Measurements from ENCODE around the gene RHO. TPM values are rescaled to one million over a fixed set of nuclear protein-coding genes. Genes with fewer than 3 reads are reported as not detected.
"Not testable (repeated sequence)": the region's sequence is repeated elsewhere in the genome, so short reads cannot be mapped to it uniquely, and the experiment has no call there.

The RHO gene
- total RNA-seq, 1 donor from 2014 or later: not detected

DNA sequence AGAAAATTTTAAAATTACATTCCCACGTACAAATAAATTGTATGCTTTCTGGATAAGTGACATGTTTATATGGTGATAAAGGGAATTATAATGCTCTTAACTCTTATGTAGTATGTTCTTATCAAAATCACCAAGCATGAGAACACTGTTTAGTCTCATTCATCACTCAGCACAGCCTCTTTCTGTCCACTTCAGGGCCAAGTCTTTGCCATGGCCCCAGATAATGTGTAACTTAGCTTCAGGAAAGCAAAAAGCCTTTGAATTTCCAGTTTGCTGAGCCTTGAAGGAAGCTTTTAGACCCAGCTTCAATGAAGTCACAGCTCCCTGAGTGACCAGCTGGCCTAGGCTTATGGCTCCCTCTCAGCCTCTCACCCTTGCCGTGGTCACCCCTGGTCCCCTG, 30.6 kb upstream of the RHO start:
- DNase-seq; intact Hi-C loops (cut with DNase I): not testable (repeated sequence)
- ATAC-seq (ENCODE audit: poor library complexity): peak; percentile 67

DNA sequence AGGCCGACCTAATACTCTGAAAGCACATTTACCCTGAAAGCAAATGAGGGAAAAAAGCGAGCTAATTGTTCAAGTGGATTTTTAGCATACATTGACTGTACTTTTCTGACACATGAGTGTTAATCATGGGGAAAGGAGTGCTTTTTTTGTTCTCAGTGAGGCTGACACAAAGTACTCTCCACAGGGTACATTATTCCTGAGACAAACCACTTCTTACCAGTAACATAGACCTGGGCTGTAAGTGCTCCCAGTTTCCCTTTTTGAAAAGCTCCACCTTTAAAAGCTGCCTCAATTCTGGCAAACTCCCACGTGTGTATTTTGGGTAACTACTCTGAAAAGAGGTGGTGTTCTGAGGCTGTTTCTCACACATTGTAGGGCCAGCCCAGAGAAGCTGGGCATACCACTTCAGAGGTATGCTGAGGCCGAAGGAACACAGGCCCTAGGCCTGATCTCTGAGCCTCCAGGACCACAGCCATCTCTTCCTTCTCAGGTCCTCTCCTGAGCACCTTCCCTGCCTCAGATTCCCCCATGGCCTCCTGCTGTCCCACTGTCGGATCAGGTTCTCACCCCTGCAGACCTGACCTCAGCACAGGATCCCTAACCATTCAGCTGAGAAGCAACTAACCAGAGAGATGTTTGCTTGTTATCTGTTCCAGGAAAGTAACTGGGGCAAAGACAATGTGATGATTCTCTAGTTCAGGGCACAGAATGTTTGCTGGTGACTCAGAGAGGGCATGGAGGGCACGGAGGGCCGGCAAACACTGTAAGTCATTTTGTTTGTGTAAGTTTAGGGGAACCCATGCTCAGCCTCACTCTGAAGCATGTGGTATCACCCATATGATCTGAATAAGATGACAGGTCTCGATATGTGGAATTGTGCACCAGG, 29.6 kb upstream of the RHO start:
- ATAC-seq (ENCODE audit: poor library complexity); intact Hi-C loops (cut with DNase I): not testable (repeated sequence)

DNA sequence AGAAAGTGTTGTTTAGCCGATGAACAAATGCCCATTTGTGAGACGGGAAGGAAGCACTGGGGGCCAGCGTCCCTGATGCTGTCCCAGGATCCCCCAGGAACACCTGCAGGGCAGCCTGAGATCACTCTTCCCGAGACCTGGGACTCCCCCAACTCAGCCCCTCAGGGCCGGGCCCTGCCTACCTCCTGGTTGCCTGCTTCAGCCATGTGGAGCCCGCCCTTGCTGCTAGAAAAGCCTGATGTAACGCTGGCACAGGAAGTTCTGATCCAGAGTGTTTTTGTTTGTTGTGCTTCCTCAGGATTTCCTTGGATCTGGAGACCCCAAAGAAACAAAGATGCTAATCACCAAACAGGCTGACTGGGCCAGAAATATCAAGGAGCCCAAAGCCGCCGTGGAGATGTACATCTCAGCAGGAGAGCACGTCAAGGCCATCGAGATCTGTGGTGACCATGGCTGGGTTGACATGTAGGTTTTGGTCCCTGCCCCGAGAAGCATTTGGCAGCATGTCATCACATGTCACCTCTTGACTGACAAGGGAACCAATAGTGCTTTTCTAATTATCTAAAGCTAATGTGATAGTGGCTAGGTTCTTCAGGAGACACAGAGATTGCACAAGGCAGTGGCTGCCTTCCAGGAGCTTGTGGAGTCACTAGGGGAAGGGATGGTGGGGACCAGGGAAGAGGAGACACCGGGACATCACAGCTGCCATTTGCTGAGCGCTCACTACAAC, 28.7 kb upstream of the RHO start:
- intact Hi-C loops (cut with DNase I): not testable (repeated sequence)
- ATAC-seq (ENCODE audit: poor library complexity) (peak; percentile 16), DNase-seq (peak; percentile 69)

More for the DNA sequence above, 29.6 kb upstream of the RHO start:
- peak; percentile 10 for DNase-seq

DNA sequence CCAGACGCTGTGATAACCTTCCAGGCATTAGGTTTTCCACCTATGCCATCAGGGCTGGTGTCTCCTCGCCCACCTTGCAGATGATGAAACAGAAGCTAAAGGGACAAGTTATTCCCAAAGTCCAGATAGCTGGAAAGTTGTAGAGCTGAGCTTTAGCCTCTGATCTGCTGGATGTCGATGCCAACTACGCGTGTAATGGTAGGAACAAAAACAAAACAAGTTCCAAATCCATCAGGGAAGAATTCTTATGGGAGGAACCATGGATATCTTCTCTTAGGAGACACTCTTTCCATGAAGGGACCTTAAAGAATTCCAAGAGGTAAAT, 28.1 kb upstream of the RHO start:
- no peak for ATAC-seq (ENCODE audit: poor library complexity)
- intact Hi-C loops (cut with DNase I): no loop called here
- DNase-seq: no peak

DNA sequence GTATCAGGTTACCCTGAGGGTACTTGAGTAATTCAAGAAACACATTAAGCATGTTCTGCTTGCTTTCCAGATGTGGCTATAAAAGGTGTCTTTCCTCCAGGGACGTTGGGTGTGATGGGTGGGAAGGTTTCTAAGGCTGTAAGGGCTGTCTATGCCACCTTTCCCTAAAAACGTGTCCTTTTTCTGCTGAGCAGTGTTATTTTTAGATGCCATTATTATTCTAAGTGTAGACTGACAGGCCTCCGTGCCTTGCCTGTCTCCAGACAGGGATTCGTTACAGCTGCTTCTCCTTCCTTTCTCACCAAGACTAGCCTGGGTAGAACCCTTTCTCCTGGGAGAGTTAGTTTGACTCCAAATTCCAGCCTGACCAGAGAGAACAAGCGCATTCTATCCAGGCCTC, 26.8 kb upstream of the RHO start:
- intact Hi-C loops (cut with DNase I): no loop called here
- DNase-seq: no peak

DNA sequence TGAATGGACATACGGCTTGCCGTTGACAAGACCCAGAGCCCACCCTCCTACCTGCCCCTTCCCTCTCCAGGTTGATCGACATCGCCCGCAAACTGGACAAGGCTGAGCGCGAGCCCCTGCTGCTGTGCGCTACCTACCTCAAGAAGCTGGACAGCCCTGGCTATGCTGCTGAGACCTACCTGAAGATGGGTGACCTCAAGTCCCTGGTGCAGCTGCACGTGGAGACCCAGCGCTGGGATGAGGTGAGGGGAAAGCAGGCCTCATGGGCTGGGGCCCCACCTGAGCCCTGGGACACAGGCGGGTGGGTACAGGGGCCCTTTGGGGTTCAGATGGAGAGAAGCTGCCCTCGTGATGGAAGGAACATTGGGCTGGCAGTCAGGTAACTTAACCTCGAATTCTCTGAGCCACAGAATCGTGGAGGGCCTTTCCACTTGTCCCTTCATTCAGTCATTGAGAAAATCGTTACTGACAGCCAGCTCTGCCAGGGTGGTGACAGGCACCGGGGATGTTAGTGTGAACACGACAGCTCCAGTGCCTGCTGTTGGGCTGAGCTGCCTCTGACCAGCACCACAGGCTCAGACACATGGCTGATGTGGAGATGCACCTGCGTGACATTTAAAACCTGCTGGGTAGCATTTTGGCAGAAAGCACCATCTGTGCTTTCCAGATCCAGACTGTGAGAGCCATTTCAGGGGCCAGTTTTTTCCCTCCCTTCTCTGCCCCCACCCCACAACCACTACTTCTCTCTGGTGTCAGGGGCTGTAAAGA, 25.6 kb upstream of the RHO start:
- peak; percentile 61 for DNase-seq
- peak; percentile 63 for ATAC-seq (ENCODE audit: poor library complexity)
- intact Hi-C loops (cut with DNase I): no loop called here

More for the DNA sequence above, 26.8 kb upstream of the RHO start:
- no peak for ATAC-seq (ENCODE audit: poor library complexity)

DNA sequence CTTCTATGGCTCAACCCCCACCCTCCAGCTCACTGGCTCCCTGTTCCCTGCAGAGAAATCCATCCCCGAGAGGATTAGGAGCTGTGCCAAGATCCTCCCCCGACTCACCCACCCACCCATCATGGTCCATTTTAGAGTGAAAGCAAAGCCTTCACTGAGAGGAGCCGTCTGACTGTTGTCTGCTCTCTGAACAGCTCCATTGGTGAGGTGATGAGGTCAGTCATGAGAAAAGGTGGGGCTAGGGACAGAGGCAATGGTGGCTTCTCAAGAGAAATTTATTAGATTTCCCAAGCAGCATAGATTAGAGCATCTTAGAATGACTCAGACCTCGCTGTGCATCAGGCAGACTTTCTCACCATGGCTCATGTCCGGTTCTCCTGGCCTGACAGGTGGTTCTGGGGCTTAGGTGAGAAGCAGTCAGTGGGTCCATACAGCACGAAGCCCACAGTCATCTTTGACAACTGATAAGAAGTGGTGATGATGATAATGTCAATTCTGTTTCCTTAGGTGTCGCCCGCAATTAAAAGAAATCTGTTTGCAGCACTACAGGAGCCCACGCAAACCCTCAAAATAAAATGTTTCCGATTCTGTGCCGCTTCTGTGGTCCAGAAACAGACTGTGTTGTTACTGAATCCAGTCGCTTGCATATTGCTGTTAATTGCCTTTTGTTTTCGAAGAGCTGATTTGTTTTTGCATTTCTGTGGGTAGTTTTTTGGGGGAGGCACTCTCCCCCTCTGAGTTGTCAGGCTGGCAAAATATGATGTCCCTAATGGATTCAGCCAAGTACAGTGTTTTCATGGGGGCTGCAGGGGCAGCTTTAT, 24.8 kb upstream of the RHO start:
- DNase-seq (no peak), ATAC-seq (ENCODE audit: poor library complexity) (no peak)
- intact Hi-C loops (cut with DNase I): no loop called here

DNA sequence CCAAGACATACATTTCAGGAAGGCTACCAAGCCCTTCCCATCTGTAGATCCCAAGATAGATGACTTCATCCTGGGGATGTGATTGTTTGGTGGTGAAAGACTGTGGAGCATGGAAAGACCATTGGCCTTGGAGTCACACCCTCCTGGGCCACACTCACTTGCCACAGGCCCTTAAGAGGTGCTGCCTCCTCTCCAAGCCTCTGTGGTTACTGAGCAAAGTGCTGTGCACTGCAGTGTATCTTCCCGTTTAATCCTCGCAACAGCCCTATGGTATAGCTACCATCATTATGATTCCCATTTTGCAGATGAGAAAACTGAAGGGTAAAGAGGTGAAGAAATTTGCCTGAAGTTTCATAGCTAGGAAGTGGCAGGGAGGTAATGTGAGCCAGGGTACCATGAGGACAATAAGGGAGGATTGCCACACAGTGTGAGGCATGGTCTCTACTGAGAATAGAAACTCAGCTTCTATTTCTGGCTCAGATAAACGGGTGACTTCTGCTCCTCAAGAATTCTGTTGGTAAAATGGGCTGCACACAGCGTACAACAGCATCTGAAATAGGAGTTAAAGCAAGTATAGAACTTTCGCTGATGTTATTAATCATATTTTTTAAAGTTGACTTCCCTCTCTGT, 23.9 kb upstream of the RHO start:
- DNase-seq (no peak), ATAC-seq (ENCODE audit: poor library complexity) (peak; percentile 69)
- intact Hi-C loops (cut with DNase I): no loop called here

DNA sequence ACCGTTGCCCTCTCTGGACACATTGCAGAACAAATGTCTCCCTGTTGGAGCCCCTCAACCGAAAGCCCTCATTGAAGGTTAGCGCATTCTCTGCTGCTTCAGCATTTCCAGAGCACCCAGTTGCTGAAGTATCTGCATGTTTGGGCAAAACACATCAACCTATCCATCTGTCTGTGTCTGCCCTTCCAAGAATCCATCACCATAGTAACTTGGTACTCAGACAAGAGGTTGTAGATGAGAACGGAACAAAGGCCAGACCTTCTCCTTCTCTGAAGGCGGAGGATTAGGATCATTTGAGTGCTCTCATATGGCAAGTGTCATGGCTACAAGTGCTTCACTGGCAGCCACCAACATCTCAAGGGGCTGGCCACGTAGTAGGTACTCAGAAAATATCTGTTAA, 23.1 kb upstream of the RHO start:
- intact Hi-C loops (cut with DNase I): no loop called here
- DNase-seq: no peak
- ATAC-seq (ENCODE audit: poor library complexity): no peak

DNA sequence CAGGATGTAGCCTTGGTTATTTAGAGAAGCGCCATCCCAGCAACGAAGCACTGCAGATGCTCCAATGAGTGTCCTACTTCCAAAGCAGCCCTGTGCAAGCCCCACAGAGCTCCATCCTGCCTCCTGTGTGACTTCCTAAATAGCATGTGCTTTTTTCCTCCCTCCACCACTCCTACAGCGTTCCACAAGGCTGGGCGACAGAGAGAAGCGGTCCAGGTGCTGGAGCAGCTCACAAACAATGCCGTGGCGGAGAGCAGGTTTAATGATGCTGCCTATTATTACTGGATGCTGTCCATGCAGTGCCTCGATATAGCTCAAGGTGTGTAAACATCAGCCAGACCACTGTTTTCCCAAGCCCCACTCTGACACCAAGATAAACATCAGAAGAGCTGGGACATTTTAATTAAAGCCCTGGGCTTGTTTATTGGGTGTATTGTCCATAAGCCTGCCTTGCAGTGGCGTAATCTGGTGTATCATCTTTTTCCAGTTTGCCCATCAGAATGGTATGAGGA, 22.2 kb upstream of the RHO start:
- intact Hi-C loops (cut with DNase I): no loop called here
- ATAC-seq (ENCODE audit: poor library complexity) (no peak), DNase-seq (no peak)

DNA sequence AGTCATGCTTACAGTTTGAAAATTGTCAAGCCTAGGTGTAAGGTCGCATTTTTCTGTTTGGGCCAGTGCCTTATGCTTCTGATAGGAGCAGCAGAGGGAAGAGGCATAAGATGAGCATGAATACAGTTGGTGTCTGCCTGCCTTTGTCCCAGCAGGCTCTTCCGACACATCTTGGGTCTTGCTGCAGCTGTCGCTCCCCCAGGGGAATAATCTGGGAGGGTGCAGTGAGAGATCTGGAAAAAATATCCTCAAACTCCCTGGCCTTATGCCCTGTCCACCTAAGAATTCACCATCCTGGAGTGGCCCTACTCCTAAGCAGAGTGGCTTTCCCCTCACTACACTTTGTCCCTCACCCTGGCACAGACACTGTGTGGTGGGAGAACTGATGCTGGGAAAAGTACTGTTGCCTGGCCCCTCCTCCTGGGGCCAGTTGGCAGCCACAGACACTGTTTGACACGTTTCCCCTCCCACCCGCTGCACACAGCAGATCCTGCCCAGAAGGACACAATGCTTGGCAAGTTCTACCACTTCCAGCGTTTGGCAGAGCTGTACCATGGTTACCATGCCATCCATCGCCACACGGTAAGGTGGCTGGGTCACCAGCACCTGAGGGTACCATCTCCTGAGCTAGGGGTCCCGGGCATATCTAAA, 21.1 kb upstream of the RHO start:
- peak; percentile 67 for DNase-seq
- intact Hi-C loops (cut with DNase I): no loop called here
- peak; percentile 71 for ATAC-seq (ENCODE audit: poor library complexity)

DNA sequence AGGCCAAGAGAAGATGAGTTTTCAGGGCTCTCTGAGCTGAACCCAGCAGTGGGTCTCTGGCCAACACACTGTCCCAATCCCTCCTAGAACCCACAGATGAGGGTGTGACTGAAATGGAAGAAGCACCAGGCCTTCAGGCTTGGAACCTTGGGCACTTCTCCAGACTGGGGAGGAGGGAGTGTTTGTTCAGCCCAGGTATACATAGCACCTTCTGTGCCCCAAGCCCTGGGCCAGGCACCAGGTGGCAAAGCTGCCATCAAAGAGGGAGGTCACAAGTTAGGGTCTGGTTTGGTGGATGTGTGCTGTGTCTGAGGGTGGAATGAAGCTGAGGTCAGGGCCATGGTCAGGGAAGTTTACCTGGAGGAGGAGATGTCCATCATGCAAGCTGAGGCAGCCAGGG, 15.8 kb upstream of the RHO start:
- no peak for ATAC-seq (ENCODE audit: poor library complexity)
- DNase-seq: no peak
- intact Hi-C loops (cut with DNase I): no loop called here

DNA sequence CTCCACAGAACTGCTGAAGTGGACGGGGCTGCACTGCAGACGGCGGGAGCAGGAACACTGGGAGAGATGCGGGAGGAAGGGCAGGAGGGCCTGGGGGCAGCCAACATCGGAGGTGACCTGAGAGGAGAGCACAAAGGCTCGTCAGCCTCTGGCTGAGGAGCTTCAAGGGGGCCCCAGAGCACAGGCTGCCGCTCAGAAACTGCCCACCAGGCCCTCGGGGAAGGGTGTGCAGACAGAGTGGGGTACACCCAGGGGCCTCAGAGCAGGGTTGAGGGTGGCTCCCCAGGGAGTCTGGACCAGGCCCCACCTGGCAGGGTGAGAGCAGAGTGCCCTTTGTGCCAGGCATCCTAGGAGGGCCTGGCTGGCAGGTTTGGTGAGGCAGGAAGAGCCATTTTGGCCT, 14.7 kb upstream of the RHO start:
- intact Hi-C loops (cut with DNase I): no loop called here
- ATAC-seq (ENCODE audit: poor library complexity) (no peak), DNase-seq (no peak)

DNA sequence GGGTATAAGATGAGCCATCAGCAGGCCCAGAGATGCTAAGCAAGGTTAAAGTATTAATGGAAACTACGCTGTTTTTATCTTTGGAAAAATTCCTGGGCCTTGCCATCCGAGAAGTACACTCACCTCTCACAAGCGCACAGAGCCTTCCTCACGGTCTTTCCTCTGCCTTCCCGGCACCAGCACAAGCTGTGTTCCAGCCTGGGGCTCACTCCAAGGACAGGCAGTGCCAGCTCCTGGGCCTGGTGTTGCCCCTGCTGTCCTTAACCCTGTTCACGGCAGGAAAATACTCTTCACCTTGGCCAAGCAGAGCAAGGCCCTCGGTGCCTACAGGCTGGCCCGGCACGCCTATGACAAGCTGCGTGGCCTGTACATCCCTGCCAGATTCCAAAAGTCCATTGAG, 14.3 kb upstream of the RHO start:
- ATAC-seq (ENCODE audit: poor library complexity) (peak; percentile 71), DNase-seq (no peak)
- intact Hi-C loops (cut with DNase I): no loop called here

DNA sequence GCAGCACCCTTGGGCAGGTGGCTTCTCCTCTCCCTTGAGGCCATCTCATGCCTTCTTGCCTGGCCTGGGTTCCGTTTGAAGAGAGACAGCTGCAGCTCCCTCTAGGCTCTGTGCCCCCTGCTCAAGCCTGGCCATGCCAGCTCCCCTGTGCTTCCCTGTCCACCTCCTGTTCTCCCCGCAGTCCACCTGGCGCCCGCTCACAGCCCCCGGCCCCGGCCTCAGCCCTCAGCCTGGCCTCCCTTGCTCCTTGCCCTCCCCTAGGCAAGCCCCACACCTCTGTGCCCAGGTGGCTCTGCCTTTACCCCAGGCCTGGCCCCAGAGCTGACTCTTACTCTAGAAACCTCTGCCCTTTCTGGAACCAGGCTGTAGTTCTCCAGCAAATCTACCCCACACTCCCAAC, 13.9 kb upstream of the RHO start:
- no peak for DNase-seq
- ATAC-seq (ENCODE audit: poor library complexity): peak; percentile 6
- intact Hi-C loops (cut with DNase I): no loop called here

DNA sequence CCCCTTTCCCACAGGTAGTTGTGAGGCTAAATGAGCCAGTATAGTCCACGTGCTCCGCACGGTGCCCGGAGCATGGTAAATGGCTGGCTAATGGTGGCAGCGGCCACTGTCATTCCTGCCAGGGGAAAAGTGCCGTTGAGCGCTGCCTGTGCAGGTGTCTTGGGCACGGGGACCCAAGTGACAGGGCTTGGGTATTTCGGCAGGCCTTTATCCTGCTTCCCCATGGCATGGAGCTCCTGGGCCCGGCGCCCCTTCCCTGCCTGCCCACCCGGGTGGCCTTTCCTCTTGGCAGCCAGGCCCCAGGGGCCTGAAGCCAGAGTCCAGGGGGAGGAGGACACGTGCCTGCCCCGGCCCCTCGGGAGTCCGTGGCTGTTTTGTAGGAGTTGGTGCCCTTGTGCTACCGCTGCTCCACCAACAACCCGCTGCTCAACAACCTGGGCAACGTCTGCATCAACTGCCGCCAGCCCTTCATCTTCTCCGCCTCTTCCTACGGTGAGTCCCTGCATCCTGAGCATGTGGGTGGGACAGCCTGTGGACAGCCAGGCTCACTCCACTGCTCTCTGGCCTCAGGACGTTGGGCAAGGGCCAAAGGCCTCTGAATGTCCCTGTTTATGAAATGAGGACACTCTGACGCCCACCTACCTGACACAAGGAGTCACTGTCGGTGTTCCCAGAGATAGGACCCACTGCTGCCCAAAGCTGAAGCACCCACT, 13.2 kb upstream of the RHO start:
- ATAC-seq (ENCODE audit: poor library complexity); DNase-seq; intact Hi-C loops (cut with DNase I): not testable (repeated sequence)

Measured in Right ventricle myocardium superior (tissue), 1 donor.